MM.1S (cell line): ENCODE data around the gene FHOD1.

Experiments
- DNase-seq: peaks from one replicate; pipeline ENCODE4 v3.0.0-alpha.2; 2015
- H2AFZ ChIP-seq: fragments of 300-600 bp; sonication (generic); 2 replicates; pipeline ENCODE4 v1.6.0; 2016; ENCODE audit warnings: antibody characterized with exemption, low read length
- H3F3A ChIP-seq: fragments of 300-600 bp; sonication (generic); 2 replicates; pipeline ENCODE4 v1.6.1; 2016; ENCODE audit warnings: mild to moderate bottlenecking, antibody characterized with exemption, low read length, moderate library complexity, mixed read lengths; ENCODE audit not compliant: insufficient read depth
- H3K27ac ChIP-seq: fragments of 300-600 bp; sonication (generic); 2 replicates; pipeline ENCODE4 v1.5.1; 2016; ENCODE audit warnings: mild to moderate bottlenecking, low read length
- H3K27me3 ChIP-seq: fragments of 300-600 bp; sonication (generic); replicated peaks from 2 replicates; pipeline ENCODE4 v1.6.0; 2016; ENCODE audit warnings: low read length; ENCODE audit not compliant: insufficient read depth
- H3K36me3 ChIP-seq: fragments of 300-600 bp; sonication (generic); replicated peaks from 2 replicates; pipeline ENCODE4 v1.6.1; 2016; ENCODE audit warnings: mild to moderate bottlenecking, low read length, mixed read lengths; ENCODE audit not compliant: insufficient read depth
- H3K4me1 ChIP-seq: fragments of 300-600 bp; sonication (generic); 2 replicates; pipeline ENCODE4 v1.6.1; 2016; ENCODE audit warnings: low read length, mixed read lengths
- H3K4me2 ChIP-seq: fragments of 300-600 bp; sonication (generic); 2 replicates; pipeline ENCODE4 v1.6.0; 2016; ENCODE audit warnings: low read depth, low read length
- H3K4me3 ChIP-seq: fragments of 300-600 bp; sonication (generic); 2 replicates; pipeline ENCODE4 v1.5.1; 2016; ENCODE audit warnings: low read length, mixed read lengths
- H3K79me2 ChIP-seq: fragments of 300-600 bp; sonication (generic); 2 replicates; pipeline ENCODE4 v1.6.1; 2016; ENCODE audit warnings: mixed run types, low read length, mixed read lengths
- H3K9ac ChIP-seq: fragments of 300-600 bp; sonication (generic); 2 replicates; pipeline ENCODE4 v1.6.1; 2016; ENCODE audit warnings: low read length, mixed read lengths
- H3K9me2 ChIP-seq: fragments of 300-600 bp; sonication (generic); replicated peaks from 2 replicates; pipeline ENCODE4 v1.6.1; 2016; ENCODE audit warnings: mild to moderate bottlenecking, low read length, mixed read lengths; ENCODE audit not compliant: insufficient read depth
- H3K9me3 ChIP-seq: fragments of 300-600 bp; sonication (generic); replicated peaks from 2 replicates; pipeline ENCODE4 v1.6.1; 2016; ENCODE audit warnings: mild to moderate bottlenecking, low read length, mixed read lengths; ENCODE audit not compliant: insufficient read depth
- H4K20me1 ChIP-seq: fragments of 300-600 bp; sonication (generic); 2 replicates; pipeline ENCODE4 v1.6.1; 2016; ENCODE audit warnings: mild to moderate bottlenecking, low read length, moderate library complexity, mixed read lengths; ENCODE audit not compliant: insufficient read depth
- CTCF ChIP-seq: fragments of 300-600 bp; sonication (generic); IDR thresholded peaks from 2 replicates; pipeline ENCODE4 v1.5.1; 2016; ENCODE audit warnings: antibody characterized with exemption, low read length, mixed read lengths
- EZH2 ChIP-seq: fragments of 300-600 bp; sonication (generic); optimal IDR thresholded peaks from 2 replicates; pipeline ENCODE3; 2017; ENCODE audit warnings: low read depth, mild to moderate bottlenecking, antibody characterized with exemption, low read length, mixed read lengths
- EZH2phosphoT487 ChIP-seq: fragments of 300-600 bp; sonication (generic); IDR thresholded peaks from 2 replicates; pipeline ENCODE4 v1.6.1; 2018; ENCODE audit warnings: antibody characterized with exemption, low read length

The FHOD1 gene

DNA sequence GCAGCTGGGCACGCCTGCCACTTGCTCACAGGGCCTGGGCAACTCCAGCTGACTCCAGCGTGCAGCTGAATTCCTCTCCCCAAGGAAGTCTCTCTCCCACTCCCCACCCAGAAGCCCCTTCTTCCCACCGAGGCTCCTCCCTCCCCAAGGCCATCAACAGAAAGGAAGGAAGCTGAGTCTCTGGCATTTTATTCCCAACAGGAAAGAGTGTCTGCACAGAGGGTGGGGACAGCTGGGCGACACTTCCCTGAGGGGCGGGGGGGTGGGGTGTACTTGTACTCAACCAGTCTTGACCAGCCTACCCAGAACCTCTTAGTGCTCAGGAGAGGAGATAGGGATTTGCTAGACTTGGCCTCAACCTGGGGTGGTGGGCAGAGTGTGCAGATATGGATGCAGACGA is 57.2 kb downstream of the FHOD1 start, which contains the start of gene EXOC3L1:
Gene EXOC3L1 (minus strand): TSS at position 96 of the 400 bp plus-strand sequence. CDS start 460 bp downstream, outside the sequence.
- no peaks in the 10 kb centered on the region for H3K9me3 ChIP-seq
- no peak within 1 kb of the TSS for H3K9ac ChIP-seq
- H3K4me3 ChIP-seq = no peak within 1 kb of the TSS
- no peak within 1 kb of the TSS for H3K4me2 ChIP-seq
- H3K27ac ChIP-seq = no peak within 1 kb of the TSS
- no peak within 1 kb of the TSS for H2AFZ ChIP-seq
- no peaks in the 10 kb centered on the region for H4K20me1 ChIP-seq
- H3K27me3 ChIP-seq = peaks cover 13% of the 10 kb centered on the region
- TF ChIP-seq CTCF (no peak), EZH2phosphoT487 (no peak), EZH2 (no peak)
- H3K79me2 ChIP-seq = peaks cover 30% of the 10 kb centered on the region
- DNase-seq = no peak
- peaks cover 11% of the 10 kb centered on the region for H3K4me1 ChIP-seq
- peaks cover 5% of the 10 kb centered on the region; the same call in 1 of the 2 replicates for H3K36me3 ChIP-seq
- H3F3A ChIP-seq = no peaks in the 10 kb centered on the region
- H3K9me2 ChIP-seq = no peaks in the 10 kb centered on the region

- Histone ChIP-seq H3K9ac (no peak overlapping the region), H2AFZ (no peak overlapping the region), H3K4me2 (no peak overlapping the region), H3K9me3 (no peaks in the 10 kb centered on the region), H3K9me2 (no peaks in the 10 kb centered on the region), H3K27me3 (peaks cover 13% of the 10 kb centered on the region), H3K79me2 (peaks cover 18% of the 10 kb centered on the region), H3K27ac (no peak overlapping the region), H3F3A (peaks cover 9% of the 10 kb centered on the region; the same call in 1 of the 2 replicates), H4K20me1 (no peaks in the 10 kb centered on the region), H3K36me3 (no peaks in the 10 kb centered on the region), H3K4me3 (no peak overlapping the region), H3K4me1 (peaks cover 17% of the 10 kb centered on the region)
- no peak for TF ChIP-seq EZH2
- no peak for TF ChIP-seq CTCF
- no peak for TF ChIP-seq EZH2phosphoT487
- no peak for DNase-seq
These were observed 58.5 kb downstream of the FHOD1 start for GRCh38 chr16:67188798-67189197.

GRCh38 chr16:67188323-67188722 is 59.0 kb downstream of the FHOD1 start:
- Histone ChIP-seq H3K27me3 (peaks cover 13% of the 10 kb centered on the region), H2AFZ (no peak overlapping the region), H3K27ac (no peak overlapping the region), H3K4me3 (no peak overlapping the region), H4K20me1 (no peaks in the 10 kb centered on the region), H3K4me2 (no peak overlapping the region), H3K9me2 (no peaks in the 10 kb centered on the region), H3F3A (peaks cover 9% of the 10 kb centered on the region; the same call in 1 of the 2 replicates), H3K36me3 (no peaks in the 10 kb centered on the region), H3K9me3 (no peaks in the 10 kb centered on the region), H3K9ac (no peak overlapping the region), H3K4me1 (peaks cover 14% of the 10 kb centered on the region), H3K79me2 (peaks cover 14% of the 10 kb centered on the region)
- TF ChIP-seq EZH2 = no peak
- TF ChIP-seq EZH2phosphoT487 = no peak
- TF ChIP-seq CTCF = no peak
- no peak for DNase-seq
